SU-DHL-6 (cell line): Measurements from ENCODE around the gene ZNF639.

Experiments used
- CTCF ChIP-seq: fragments of 200-600 bp; sonication (generic); IDR thresholded peaks from one replicate; pipeline ENCODE4 v1.5.1; 2017; ENCODE audit warnings: antibody characterized with exemption, mild to moderate bottlenecking, low read length, moderate library complexity; ENCODE audit not compliant: insufficient read depth, poor library complexity, severe bottlenecking
- EZH2phosphoT487 ChIP-seq: fragments of 200-600 bp; sonication (generic), shearing (Covaris generic); conservative IDR thresholded peaks from 2 replicates; pipeline ENCODE4 v1.6.1; 2018; ENCODE audit warnings: mild to moderate bottlenecking, antibody characterized with exemption, low read length, moderate library complexity, mixed read lengths

GRCh38 chr3:179375091-179375999, 52.5 kb downstream of the ZNF639 start:
- TF ChIP-seq CTCF (no peak), EZH2phosphoT487 (no peak)
